Mononuclear cell (primary cell): ENCODE data around the gene PPP2R3C. TPM values are rescaled to one million over a fixed set of nuclear protein-coding genes. Genes with fewer than 3 reads are reported as not detected.
"Not testable (repeated sequence)": the region's sequence is repeated elsewhere in the genome, so short reads cannot be mapped to it uniquely, and the experiment has no call there.

Experiments used
- H3K27me3 ChIP-seq: 2 replicates; pipeline ENCODE4 v1.6.0; 2011; ENCODE audit warnings: low read length, control low read depth; ENCODE audit not compliant: insufficient read depth
- H3K4me1 ChIP-seq: 2 replicates; pipeline ENCODE4 v1.5.1; 2011; ENCODE audit warnings: mild to moderate bottlenecking, low read length, control low read depth; ENCODE audit not compliant: insufficient read depth
- H3K4me3 ChIP-seq: 2 replicates; pipeline ENCODE4 v1.5.1; 2011; ENCODE audit warnings: mild to moderate bottlenecking, low read length, moderate library complexity
- H3K9me3 ChIP-seq: 2 replicates; pipeline ENCODE4 v1.5.1; 2011; ENCODE audit warnings: low read depth, mild to moderate bottlenecking, control low read depth, low read length
- total RNA-seq: library from RNA; depleted of rRNA; stranded (reverse); fragments of >200 nt; gene quantifications from one replicate; pipeline ENCODE4 v1.2.3, GENCODE V29; 2012

Gene PPP2R3C
- total RNA-seq, 1 donor: 55.1 TPM

DNA sequence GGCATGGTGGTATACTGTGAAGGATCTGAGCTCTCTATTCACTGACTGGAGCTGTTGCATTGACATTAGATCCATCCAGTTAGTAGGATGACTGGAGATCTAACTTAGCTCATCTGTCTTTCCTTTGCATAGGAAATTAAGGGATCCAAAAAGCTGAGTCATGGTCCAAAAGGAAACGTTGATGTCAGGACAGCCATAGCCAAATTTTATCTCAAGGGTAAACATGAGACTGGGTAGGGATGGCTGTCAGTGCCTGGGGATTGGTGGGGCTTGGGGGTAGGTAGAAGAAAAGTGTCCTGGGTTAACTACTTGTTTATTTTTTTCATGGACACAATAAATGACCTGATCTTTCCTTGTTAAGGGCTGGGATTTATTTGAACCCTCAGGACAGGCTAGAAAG is 71.1 kb downstream of the PPP2R3C start:
- H3K4me1 ChIP-seq: peaks cover 13% of the 10 kb centered on the region
- H3K4me3 ChIP-seq: no peak overlapping the region
- no peaks in the 10 kb centered on the region for H3K27me3 ChIP-seq

DNA sequence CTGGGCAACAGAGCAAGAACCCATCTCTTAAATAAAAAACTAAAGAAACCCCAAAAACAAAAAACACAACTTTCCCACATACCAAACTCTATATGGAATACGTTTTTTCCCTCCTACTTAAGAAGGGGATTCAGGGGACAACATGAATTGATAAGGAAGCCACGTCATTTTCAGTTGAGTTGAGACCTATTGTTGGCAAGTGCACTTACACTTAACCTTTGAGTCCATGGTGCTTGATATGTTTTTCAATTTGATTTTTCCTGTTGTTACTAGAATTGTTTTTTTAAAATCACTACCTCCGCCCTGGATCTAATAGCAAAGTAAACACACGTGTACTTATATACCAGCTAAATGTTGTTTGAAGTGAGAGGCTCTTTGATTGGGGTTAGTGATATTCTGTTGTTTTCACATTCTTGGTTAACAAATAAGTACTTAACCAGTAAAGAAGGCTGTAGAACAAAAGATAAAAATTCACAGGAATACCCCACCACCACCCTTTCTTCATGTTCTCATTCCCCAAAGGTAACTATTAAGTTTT is 73.7 kb downstream of the PPP2R3C start:
- Histone ChIP-seq H3K9me3 (no peaks in the 10 kb centered on the region), H3K27me3 (no peaks in the 10 kb centered on the region), H3K4me1 (peaks cover 13% of the 10 kb centered on the region), H3K4me3 (no peak overlapping the region)

More for the DNA sequence above, 71.1 kb downstream of the PPP2R3C start:
- H3K9me3 ChIP-seq: no peaks in the 10 kb centered on the region

DNA sequence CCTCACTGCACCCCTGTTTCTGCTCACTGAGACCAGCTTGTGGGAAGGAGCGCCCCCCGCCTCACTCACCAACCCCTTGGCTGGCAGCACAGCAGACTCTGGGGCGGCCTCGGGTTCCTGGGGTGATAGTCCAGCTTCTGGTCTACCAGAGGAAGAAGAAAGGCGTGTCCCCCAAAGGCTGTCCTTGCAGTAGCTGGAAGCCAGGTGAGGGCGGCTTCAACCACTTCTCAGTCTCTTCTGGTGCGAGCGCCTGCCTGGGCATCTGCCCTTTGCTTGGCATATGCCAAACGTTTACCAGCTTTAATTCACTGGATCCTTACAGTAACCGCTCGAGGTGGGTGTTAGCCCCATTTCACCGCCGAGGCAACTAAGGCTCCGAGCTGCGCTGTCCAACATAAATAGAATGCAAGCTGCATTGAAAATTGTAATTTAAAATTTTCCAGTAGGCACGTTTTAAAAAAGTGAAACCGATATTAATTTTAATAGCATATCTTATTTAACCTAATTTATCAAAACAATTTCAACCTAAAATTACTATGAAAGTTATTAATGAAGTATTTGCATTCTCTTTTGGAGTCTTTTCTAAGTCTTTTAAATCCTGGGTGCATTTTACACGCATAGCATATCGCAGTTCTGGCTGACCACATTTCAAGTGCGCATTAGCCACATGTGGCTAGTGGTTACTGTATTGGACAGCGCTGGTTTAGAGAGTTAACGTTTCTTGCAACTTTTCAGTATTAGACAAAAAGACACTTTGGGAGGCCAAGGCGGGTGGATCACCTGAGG is 74.8 kb downstream of the PPP2R3C start:
- no peaks in the 10 kb centered on the region for H3K27me3 ChIP-seq
- peak overlapping the region; percentile 81 for H3K4me3 ChIP-seq

DNA sequence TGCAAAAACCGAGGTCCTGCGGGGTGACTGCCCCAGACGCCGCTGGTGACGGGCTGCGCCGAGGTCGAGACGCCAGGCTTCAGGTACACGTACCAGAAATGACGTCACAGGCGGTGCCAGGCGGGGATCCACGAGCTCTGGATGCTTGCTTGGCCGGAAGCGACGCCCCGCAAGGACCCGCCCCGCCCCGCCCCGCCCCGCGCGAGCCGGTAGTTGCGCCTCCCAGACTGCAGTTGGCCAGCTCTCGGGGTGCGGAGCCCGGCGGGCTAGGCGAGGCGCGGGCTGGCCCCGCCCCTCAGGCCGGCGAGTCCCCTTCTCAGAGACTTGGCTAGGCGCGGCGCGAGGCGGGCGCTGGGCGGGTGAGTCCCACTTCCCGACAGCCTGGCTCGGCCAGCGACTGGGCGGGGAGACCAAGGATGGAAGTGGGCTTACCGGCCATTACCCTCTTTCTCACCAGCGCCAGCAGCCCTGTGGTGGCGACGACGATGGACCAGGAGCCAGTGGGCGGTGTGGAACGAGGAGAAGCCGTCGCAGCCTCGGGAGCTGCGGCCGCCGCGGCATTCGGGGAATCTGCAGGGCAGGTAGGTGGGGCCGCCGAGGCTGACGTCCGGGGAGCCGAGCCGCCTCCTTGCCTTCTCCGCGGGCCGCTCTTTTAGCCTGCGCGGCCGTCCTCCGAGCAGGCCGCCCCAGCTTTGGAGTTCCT is 75.6 kb downstream of the PPP2R3C start, which contains the start of gene FAM177A1:
FAM177A1 (plus strand) TSS at position 225 of the 703 bp plus-strand sequence; CDS start at position 417, 192 bp downstream.
- peaks cover 13% of the 10 kb centered on the region for H3K4me1 ChIP-seq

More for the DNA sequence above, 74.8 kb downstream of the PPP2R3C start:
- Histone ChIP-seq H3K9me3 (no peaks in the 10 kb centered on the region), H3K4me1 (peaks cover 13% of the 10 kb centered on the region)

DNA sequence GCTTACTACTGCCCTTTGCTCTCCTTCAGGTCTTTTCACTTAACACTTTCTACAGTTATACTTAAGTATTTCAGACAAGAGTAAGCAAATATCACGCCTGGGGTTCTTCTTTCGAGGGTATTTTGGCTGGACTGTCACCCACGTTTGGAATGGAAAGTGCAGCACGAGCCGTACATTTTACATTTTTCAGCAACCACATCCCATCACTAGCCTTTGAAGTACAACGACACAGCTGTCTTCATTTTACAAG is 76.1 kb downstream of the PPP2R3C start:
- H3K4me3 ChIP-seq: peak overlapping the region; percentile 81
- peaks cover 13% of the 10 kb centered on the region for H3K4me1 ChIP-seq
- no peaks in the 10 kb centered on the region for H3K27me3 ChIP-seq
- no peaks in the 10 kb centered on the region for H3K9me3 ChIP-seq

More for the DNA sequence above, 75.6 kb downstream of the PPP2R3C start, which contains the start of gene FAM177A1:
- Histone ChIP-seq H3K9me3 (no peaks in the 10 kb centered on the region), H3K4me3 (peak within 1 kb of the TSS; percentile 81), H3K27me3 (no peaks in the 10 kb centered on the region)

DNA sequence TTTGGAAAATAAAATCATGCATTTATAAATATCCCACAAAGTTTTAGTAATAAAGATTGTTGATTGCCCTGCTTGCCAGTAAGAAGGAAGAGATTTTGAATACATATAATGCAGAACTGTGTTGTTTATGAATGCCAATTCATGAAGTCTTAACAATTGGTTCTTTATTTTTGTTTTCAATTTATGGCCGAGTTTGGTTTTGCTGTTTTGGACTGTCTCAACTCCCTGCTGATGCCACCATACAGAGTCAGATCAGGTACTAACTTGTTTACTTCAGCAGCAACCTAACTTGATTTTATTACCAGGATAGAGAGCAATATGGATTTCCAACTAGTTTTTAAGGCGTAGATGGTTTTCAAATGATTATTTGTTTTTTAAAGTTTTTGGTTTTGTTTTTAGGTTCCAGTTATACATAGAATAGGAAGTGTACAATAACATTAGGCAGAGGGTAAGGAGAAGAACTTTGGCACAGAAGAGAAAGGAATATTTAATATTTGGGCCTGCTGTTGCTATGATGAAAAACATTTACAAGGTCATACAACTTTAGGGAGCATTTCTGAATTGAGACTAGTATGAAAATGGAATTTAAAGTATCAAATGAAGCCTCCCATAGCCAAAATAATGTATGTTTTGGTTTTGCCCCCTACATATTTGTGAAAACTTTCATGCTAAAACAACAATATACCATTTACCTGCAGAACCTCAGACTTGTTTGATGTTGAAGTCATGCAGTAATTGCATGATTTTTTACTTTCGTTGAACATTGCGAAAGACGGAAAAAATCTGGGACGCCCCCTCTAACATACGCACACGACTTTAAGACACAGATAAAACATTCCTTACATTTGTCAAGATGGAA is 76.6 kb downstream of the PPP2R3C start:
- H3K4me3 ChIP-seq: peak overlapping the region; percentile 81
- peaks cover 13% of the 10 kb centered on the region for H3K4me1 ChIP-seq
- no peaks in the 10 kb centered on the region for H3K9me3 ChIP-seq
- no peaks in the 10 kb centered on the region for H3K27me3 ChIP-seq

DNA sequence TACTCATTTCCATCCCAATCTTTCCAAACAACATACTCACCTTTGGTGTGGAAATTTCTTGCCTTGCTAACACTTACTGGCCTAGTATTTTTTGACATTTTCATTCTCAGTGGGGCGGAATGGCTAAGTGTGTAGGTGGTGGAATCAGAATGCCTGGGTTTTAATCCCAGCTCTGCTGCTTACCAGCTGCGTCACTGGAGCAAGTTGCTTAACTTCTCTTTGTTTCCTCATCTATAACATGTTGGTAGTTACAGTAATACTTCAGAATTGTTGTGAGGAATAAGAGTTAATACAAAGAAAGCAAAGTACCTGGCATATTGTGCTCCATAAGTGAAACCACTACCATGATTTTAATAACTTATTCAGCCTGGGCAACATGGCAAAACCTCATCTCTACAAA is 78.7 kb downstream of the PPP2R3C start:
- H3K9me3 ChIP-seq: no peaks in the 10 kb centered on the region
- no peaks in the 10 kb centered on the region for H3K27me3 ChIP-seq
- no peak overlapping the region for H3K4me3 ChIP-seq
- peaks cover 13% of the 10 kb centered on the region for H3K4me1 ChIP-seq

DNA sequence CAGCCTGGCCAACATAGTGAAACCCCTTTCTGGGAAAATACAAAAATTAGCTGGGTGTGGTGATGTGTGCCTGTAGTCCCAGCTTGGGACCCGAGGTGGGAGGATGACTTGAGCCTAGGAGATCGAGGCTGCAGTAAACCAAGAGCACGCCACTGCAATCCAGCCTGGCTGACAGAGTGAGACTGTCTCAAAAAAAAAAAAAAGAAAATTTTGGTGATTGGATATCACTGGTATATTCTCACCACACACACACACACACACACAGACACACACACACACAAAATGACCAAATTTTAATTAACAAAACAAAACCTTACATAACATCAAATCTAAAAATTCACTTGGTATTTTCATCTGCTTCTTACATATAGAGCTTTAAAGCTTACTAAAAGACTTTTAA is 79.2 kb downstream of the PPP2R3C start:
- Histone ChIP-seq H3K4me3 (no peak overlapping the region), H3K27me3 (no peaks in the 10 kb centered on the region), H3K9me3 (no peaks in the 10 kb centered on the region), H3K4me1 (peaks cover 10% of the 10 kb centered on the region)

DNA sequence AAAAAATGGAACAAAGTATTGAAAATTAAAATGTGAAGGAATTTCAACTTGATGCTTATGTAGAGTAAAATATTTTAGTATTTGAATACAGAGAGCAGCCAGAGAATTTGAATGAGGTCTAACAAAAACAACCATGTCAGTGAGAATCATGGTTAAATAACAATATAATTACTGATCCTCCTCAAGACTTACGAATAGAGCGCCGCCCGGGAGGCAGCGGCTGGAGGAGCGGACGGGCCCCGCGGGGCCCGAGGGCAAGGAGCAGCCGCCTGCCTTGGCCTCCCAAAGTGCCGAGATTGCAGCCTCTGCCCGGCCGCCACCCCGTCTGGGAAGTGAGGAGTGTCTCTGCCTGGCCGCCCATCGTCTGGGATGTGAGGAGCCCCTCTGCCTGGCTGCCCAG is 83.5 kb downstream of the PPP2R3C start:
- not testable (repeated sequence) for H3K4me1 ChIP-seq, H3K27me3 ChIP-seq, H3K9me3 ChIP-seq, H3K4me3 ChIP-seq

Other genes starting within 250 kb of the PPP2R3C start
- gene BAZ1A, start 246.6 kb downstream of the PPP2R3C start, total RNA-seq: 50.3 TPM
- 52.4 TPM for gene SRP54, start 139.0 kb downstream of the PPP2R3C start, total RNA-seq
- 48.7 TPM for gene FAM177A1, start 75.7 kb downstream of the PPP2R3C start, total RNA-seq
- 36.8 TPM for gene PRORP, start 562 bp upstream of the PPP2R3C start, total RNA-seq
- 153 TPM for gene PSMA6, start 170.4 kb upstream of the PPP2R3C start, total RNA-seq